ENCODE measurements around the gene IRX4.

DNA sequence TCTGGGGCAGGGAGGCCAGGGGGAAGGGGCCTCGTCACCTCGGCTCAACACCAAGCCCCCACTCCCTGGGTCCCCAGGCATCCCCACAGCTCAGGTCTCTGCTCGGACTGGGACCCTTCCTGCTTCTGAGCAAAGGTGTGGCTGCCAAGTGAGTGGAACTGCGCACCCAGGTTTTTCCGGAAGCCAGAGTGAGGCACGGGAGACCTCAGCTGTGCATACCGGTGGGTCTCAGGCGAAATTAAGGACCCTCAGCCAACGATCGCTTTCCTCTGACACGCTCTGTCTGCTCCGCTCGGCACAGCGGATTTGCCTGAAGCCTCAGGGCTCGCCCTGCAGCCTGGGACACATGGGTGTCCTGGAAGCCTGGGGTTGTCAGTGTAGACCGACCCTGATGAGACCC lies 41.0 kb upstream of the IRX4 start:
- TF ChIP-seq, protein P1, sequence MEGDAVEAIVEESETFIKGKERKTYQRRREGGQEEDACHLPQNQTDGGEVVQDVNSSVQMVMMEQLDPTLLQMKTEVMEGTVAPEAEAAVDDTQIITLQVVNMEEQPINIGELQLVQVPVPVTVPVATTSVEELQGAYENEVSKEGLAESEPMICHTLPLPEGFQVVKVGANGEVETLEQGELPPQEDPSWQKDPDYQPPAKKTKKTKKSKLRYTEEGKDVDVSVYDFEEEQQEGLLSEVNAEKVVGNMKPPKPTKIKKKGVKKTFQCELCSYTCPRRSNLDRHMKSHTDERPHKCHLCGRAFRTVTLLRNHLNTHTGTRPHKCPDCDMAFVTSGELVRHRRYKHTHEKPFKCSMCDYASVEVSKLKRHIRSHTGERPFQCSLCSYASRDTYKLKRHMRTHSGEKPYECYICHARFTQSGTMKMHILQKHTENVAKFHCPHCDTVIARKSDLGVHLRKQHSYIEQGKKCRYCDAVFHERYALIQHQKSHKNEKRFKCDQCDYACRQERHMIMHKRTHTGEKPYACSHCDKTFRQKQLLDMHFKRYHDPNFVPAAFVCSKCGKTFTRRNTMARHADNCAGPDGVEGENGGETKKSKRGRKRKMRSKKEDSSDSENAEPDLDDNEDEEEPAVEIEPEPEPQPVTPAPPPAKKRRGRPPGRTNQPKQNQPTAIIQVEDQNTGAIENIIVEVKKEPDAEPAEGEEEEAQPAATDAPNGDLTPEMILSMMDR (IDR thresholded peaks at IDR 0.05; ENCODE audit: low read length), result no peak
- TF ChIP-seq EZH2 (optimal IDR thresholded peaks at IDR 0.05; ENCODE audit: low read depth, low read length) (no peak), EZH2phosphoT487 (IDR thresholded peaks at IDR 0.05; ENCODE audit: low read length) (no peak)

Measured in MM.1S (cell line).